UCSD-AML1 (cell line): ENCODE data around the gene MPZL1.
"Not testable (repeated sequence)": the region's sequence is repeated elsewhere in the genome, so short reads cannot be mapped to it uniquely, and the experiment has no call there.

Experiments used
- DNase-seq: peaks from one replicate; lab custom pipeline; 2025; ENCODE audit not compliant: unreplicated experiment; lab: John Stamatoyannopoulos, UW

The MPZL1 gene

DNA sequence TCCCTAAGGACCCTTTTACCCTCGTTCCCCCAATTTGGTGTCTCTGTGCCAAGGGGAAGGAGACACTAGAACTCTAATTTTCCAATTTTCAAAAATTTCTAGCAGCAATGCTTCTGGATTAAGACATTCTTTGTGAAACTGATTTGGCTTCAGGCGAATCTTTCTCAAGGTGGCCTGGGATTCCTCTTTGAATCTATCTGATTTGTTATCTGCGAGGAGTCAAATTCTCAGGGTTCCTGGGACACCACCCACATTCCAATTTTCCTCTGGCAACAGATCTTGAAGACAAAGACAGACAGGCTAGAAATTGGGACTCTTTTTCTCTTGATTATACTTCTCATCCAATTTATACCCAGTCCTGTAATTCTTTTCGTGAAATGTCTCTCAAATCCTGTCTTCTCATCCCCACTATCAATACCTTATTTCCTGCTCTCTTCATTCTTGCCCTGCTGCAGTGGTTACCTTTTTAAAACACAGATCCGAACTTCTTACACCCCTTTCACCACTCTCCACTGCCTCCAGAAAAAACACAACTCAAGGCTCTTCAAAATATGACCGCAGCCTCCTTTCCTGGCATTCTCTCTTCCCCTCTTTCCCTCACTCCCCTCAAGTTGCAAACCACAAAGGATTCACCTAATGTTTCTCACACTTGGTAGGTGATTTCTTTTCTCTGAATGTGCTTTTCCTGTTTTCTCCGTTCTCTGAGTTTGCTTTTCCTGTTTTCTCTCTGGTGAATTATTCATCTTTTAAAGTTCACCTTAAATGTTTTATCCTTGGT, 2.7 kb upstream of the MPZL1 start:
- DNase-seq: no peak

DNA sequence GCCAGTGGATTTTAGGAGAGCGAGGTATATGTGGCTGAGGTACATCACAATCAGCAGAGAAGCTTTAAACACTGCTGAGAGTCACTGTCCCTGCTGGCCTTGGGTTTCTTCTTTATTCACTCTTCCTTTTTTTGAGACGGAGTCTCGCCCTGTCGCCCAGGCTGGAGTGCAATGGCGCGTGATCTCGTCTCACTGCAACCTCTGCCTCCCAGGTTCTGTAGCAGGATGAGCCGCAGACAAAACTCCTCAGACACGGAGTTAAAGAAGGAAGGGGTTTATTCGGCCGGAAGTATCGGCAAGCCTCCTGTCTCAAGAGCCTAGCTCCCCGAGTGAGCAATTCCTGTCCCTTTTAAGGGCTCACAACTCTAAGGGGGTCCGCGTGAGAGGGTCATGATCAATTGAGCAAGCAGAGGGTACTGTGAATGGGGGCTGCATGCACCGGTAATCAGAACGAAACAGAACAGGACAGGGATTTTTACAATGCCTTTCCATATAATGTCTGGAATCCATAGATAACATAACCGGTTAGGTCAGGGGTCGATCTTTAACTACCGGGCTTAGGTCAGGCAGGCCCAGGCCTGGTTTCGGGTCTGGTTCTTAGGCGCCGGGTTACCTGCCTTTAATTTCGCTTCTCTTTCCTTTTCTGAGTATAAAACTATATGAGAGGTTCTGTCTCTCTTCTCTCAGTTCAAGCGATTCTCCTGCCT, 1.9 kb upstream of the MPZL1 start:
- DNase-seq: not testable (repeated sequence)

DNA sequence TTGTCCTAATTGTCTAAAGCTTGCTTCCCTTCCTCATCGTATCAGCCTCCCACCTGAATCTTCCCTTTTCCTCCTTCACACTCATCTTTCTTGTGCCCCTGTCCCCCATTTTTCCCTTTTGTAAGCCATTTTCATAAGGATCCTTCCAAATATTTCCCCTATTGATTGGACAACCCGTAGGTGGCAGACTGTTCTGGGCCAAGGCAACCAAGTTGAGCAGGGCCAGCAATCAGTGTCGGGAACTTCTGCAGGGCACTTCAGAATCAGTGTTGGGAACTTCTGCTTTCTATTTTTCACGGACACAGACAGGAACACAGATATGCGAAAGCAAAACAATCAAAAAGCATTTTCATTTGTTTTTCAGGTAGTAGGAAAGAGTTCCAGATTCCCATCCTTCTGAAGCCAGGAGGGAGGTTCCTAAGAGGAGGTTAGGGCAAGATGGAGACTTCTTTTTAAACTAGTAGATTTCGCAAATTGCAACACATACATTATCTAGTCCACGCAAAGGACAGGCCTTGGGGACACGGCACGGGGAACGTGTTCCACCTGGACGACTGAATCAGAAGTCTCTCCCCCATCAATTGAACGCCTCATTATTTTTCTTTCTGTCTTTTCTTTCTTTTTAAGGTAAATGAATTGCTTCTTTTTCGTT, 691 bp upstream of the MPZL1 start:
- peak; percentile 29 for DNase-seq

DNA sequence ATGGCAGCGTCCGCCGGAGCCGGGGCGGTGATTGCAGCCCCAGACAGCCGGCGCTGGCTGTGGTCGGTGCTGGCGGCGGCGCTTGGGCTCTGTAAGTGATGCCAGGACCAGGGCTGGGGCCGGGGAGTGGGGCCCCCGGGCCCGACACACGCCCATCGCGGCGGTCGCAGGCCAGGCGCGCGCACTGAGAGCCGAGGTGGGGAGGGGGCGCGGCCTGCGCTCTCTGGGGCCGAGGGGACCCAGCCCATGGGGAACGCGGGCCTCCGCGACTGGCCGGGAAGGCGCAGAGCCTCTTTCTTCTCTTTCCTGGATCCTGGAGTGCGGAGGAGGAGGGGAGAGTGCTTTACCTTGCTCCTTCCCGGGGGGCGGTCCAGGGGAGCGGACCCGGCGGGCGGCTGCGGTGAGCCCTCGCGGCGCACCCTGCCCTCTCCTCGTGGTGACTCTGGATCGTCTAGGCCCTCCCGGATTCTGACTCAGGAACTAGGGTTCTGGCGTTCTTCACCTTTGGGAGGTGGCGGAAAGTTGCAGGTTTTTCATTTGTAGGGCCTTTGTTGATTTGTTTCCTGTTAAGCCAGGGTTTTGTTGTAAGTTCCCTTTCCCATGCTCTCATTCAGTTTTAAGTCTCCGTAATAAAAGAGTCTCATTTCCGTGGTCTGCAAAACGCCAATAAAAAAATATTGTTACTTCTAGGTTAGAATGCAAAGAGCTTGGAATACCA, 529 bp downstream of the MPZL1 start:
- peak; percentile 55 for DNase-seq

DNA sequence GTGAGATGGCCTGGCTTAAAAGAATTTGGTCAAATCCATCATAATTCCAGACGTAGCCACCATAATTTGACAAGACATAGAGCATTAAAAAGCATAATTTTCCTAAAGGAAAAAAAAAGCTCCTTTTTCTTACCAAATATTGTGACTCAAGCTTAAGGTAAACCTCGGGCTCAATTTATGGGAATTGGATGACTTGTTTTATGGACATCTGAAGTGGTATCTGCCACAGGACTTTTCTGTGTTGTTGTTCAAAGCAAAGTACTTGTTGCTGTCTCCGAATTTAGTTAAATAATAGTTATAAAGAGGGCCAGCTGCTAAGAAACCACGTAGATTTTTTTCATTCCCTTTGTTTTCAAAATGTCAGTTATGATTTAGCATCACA, 1.1 kb downstream of the MPZL1 start:
- no peak for DNase-seq

GRCh38 chr1:167723707-167724323, 2.0 kb downstream of the MPZL1 start:
- no peak for DNase-seq

DNA sequence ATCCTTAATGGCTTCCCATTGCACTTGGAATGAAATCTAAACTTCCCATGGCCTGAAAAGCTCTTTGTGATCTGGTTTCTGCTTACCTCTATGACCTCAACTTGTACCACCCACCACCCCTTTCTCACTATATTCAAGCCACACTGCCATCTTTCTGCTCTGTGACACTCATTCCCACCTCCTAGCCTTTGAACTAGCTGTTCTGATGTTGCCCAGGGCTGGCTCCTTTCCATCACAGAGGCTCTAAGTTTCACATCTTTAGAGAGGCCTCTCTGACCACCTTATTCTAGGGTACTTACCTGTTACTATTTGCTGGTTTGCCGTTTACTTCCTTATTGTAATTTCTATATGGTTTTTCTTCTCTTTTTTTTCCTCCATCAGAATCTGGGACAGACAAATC, 4.2 kb downstream of the MPZL1 start:
- DNase-seq: no peak

GRCh38 chr1:167728818-167729410, 7.1 kb downstream of the MPZL1 start:
- no peak for DNase-seq

DNA sequence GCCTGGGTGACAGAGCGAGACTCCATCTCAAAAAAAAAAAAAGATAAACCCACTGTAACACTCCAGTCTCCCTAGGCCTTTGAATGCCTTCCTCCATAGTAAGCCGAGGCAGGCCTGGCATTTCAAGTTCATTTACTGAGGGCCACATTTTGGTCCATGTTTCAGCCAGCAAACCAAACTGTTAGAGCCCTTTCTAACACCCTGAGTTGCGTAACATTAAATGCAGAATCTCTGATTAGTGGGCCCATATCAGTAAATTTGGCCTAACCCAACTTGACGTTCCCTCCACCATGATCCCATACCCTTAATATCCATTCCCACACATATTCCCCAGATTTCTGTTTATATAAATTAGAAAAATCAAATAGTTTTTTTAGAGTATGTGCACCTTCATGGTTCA, 12.4 kb downstream of the MPZL1 start:
- no peak for DNase-seq

- DNase-seq: no peak
These were observed 13.1 kb downstream of the MPZL1 start for GRCh38 chr1:167734841-167735240.

GRCh38 chr1:167737169-167737568, 15.4 kb downstream of the MPZL1 start:
- DNase-seq: no peak

- no peak for DNase-seq
These were observed 16.4 kb downstream of the MPZL1 start for GRCh38 chr1:167738158-167738557.

DNA sequence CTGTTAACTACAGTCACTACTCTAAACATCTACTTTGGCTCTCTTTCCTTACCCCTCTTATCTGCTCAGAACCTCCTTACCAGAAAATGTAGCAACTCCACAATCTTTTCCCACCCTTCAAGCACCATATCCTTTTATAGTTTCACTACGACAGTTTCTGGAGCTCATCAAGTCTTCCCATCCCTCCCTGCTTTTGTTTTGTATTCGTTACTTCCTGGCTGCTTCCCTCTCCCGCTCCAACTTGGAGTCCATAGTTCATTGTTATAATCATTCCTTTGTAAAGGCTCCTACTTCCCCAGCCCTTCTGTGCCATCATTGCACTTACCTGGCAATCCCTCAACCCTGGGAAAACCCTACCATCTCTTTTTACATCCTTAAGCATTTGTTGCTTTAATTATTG, 18.0 kb downstream of the MPZL1 start:
- DNase-seq: no peak

- not testable (repeated sequence) for DNase-seq
These were observed 19.3 kb downstream of the MPZL1 start for GRCh38 chr1:167741103-167741502.

GRCh38 chr1:167742392-167743057, 20.7 kb downstream of the MPZL1 start:
- DNase-seq: not testable (repeated sequence)

DNA sequence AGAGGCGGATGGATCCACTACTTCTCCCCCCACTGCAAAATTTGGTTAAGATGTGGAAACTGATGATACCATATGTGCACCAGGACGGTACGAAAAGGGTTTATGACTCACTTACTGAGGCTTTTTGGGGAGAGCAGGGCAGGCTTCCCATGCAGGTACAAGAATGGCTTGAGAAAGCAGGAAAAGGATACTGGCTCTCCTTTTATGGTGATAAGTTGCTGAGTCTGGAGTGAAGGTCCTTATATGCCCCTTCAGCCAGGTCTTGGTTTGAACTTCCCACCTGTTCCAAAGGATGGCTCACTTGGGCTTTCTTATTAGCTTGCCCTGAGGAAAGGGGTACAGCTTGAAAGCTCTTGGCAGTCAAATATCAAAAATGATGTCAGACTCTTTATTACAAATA, 23.1 kb downstream of the MPZL1 start:
- no peak for DNase-seq

DNA sequence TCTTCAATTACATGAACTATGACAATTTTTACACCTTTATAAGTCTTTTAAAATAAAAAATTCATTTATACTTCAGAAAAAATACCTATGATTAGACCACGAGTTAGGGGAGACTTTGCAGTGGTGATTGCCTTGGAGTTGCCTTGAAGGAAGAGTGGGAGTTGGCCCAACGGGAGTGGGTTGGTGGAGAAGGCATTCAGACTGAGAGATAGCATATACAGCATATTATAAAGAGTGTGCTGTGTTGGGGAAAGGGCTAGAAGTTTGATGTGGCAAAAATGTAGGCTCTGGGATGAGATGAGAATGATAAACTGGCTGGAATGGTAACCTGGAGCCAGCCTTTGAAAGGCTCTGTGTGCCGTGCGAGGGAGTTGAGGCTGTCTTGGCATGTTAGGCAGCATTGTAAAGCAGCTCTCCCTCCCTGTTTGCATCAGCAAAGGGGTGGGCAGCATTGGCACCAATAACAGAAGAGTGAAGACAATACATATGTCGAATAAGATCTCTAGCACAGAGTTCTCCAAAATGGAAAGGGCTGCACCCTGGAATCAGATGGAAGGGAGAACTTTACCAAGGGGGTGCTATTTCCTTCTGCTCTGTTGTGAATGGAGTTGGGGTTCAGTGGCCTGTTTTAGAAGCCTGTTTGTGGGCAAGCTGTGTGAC, 24.4 kb downstream of the MPZL1 start:
- DNase-seq: no peak

- no peak for DNase-seq
These were observed 25.3 kb downstream of the MPZL1 start for GRCh38 chr1:167746988-167747655.

- DNase-seq: no peak
These were observed 26.2 kb downstream of the MPZL1 start for GRCh38 chr1:167747988-167748387.
